Natural killer cell (primary cell): ENCODE results near the gene SNAP29. TPM values are rescaled to one million over a fixed set of nuclear protein-coding genes. Genes with fewer than 3 reads are reported as not detected.

Experiments used
- ATAC-seq, 3 donors: fragments of 150-1000 bp in 2 of 3; fragments of 200-7000 bp in 1 of 3; cut with Tn5 transposase; 1 replicate in 1 of 3; 2 replicates in 2 of 3; pipeline ENCODE4 v1.10.0; 2021; ENCODE audit warnings: mild to moderate bottlenecking in 2 of 3, moderate library complexity in 2 of 3
- DNase-seq, 2 donors: peaks; one replicate each; pipeline versions ENCODE4 v3.0.0 to v3.0.0-alpha.2; 2013 to 2021; ENCODE audit warnings: mixed read lengths in 1 of 2
- H3K27ac ChIP-seq: one replicate; pipeline ENCODE4 v1.5.1; 2013; ENCODE audit warnings: mild to moderate bottlenecking, low read length
- H3K27me3 ChIP-seq: one replicate; pipeline ENCODE4 v1.6.1; 2013; ENCODE audit warnings: low read length; ENCODE audit not compliant: control insufficient read depth, insufficient read depth
- H3K36me3 ChIP-seq: one replicate; pipeline ENCODE4 v1.6.1; 2013; ENCODE audit warnings: low read length; ENCODE audit not compliant: control insufficient read depth, insufficient read depth
- H3K4me1 ChIP-seq: one replicate; pipeline ENCODE4 v1.6.1; 2013; ENCODE audit warnings: low read length; ENCODE audit not compliant: control insufficient read depth, insufficient read depth
- H3K4me3 ChIP-seq: one replicate; pipeline ENCODE4 v1.5.1; 2013; ENCODE audit warnings: low read length
- H3K9me3 ChIP-seq: one replicate; pipeline ENCODE4 v1.6.1; 2013; ENCODE audit warnings: low read length; ENCODE audit not compliant: control insufficient read depth, insufficient read depth
- H3K27ac Mint-ChIP-seq, 2 donors: one replicate each; pipeline ENCODE4 v1.8.0; 2022; ENCODE audit warnings: mild to moderate bottlenecking in 2 of 2, mixed read lengths in 2 of 2, moderate library complexity in 1 of 2
- H3K27me3 Mint-ChIP-seq, 2 donors: one replicate each; pipeline ENCODE4 v1.8.0; 2022; ENCODE audit warnings: low read depth in 2 of 2, mixed read lengths in 2 of 2
- H3K36me3 Mint-ChIP-seq: one replicate; pipeline ENCODE4 v1.8.0; 2022; ENCODE audit warnings: mixed read lengths
- H3K4me1 Mint-ChIP-seq, 2 donors: one replicate each; pipeline ENCODE4 v1.8.0; 2022; ENCODE audit warnings: mixed read lengths in 2 of 2
- H3K4me3 Mint-ChIP-seq: one replicate; pipeline ENCODE4 v1.8.0; 2022; ENCODE audit warnings: mild to moderate bottlenecking, moderate library complexity, mixed read lengths
- H3K9me3 Mint-ChIP-seq, 2 donors: one replicate each; pipeline ENCODE4 v1.8.0; 2022; ENCODE audit warnings: mixed read lengths in 2 of 2
- CTCF ChIP-seq: fragments of 200-600 bp; IDR thresholded peaks from one replicate; pipeline ENCODE4 v1.8.0; 2022; ENCODE audit warnings: antibody characterized with exemption
- WGBS: methylation state at CpG from one replicate; pipeline ENCODE4 v1.1.7; 2013; ENCODE audit warnings: missing lambda C conversion rate; ENCODE audit not compliant: insufficient coverage; 5-methylcytosine and 5-hydroxymethylcytosine counted together
- intact Hi-C: fragments of 100-400 bp; cut with micrococcal nuclease; formaldehyde crosslinking; loops from one replicate; pipeline ENCODE4 v1.14.2; 2022
- total RNA-seq, 4 donors: library from RNA; stranded (reverse); fragments of 120-200 nt in 1 of 4; gene quantifications; one replicate each; pipeline versions ENCODE4 v1.2.3 to v1.2.4, GENCODE V29; 2013 to 2022

Gene SNAP29
- total RNA-seq, 3 donors from 2014 or later (not counting 1 experiment from before 2014, with no cell fraction given) = 35.1 to 40.3 (median 36.8) TPM

GRCh38 chr22:20865875-20866445 lies 7.2 kb downstream of the SNAP29 start:
- no peak for ATAC-seq
- Histone ChIP-seq H3K36me3 (peaks cover 13% of the 10 kb centered on the region), H3K27ac (peak overlapping the region; percentile 85), H3K27me3 (no peaks in the 10 kb centered on the region), H3K4me1 (peaks cover 67% of the 10 kb centered on the region), H3K9me3 (no peaks in the 10 kb centered on the region), H3K4me3 (no peak overlapping the region)
- Mint-ChIP-seq H3K4me1 (peaks cover 63% of the 10 kb centered on the region in 2 donors), H3K36me3 (no peaks in the 10 kb centered on the region), H3K4me3 (peak overlapping the region; percentile 79), H3K9me3 (no peaks in the 10 kb centered on the region), H3K27me3 (no peaks in the 10 kb centered on the region), H3K27ac (peak overlapping the region; percentile 92 to 96)
- intact Hi-C loops = no loop called here
- TF ChIP-seq CTCF = no peak
- whole genome bisulfite sequencing = 84% methylated on average over 8 of the region's 8 CpGs
- no peak for DNase-seq

GRCh38 chr22:20866736-20867135 lies 7.9 kb downstream of the SNAP29 start:
- intact Hi-C loops = no loop called here
- Histone ChIP-seq H3K36me3 (peaks cover 15% of the 10 kb centered on the region), H3K9me3 (no peaks in the 10 kb centered on the region), H3K27ac (peak overlapping the region; percentile 85), H3K4me1 (peaks cover 61% of the 10 kb centered on the region), H3K27me3 (no peaks in the 10 kb centered on the region), H3K4me3 (peak overlapping the region; percentile 1)
- Mint-ChIP-seq H3K36me3 (no peaks in the 10 kb centered on the region), H3K9me3 (no peaks in the 10 kb centered on the region), H3K27me3 (no peaks in the 10 kb centered on the region), H3K4me1 (peaks cover 61 to 63% of the 10 kb centered on the region in 2 donors), H3K27ac (peak overlapping the region; percentile 92 to 96), H3K4me3 (peak overlapping the region; percentile 79)
- 62% methylated on average over 5 of the region's 5 CpGs for WGBS
- DNase-seq = no peak
- no peak for ATAC-seq
- no peak for TF ChIP-seq CTCF

GRCh38 chr22:20867179-20868024 lies 8.6 kb downstream of the SNAP29 start:
- H3K27ac Mint-ChIP-seq = peak overlapping the region; percentile 92 to 96
- DNase-seq (peak; percentile 26 to 30), ATAC-seq (peak; percentile 93 to 96 (median 95))
- intact Hi-C loops = no loop called here
- H3K9me3 ChIP-seq = no peaks in the 10 kb centered on the region
- H3K4me1 ChIP-seq = peaks cover 54% of the 10 kb centered on the region
- WGBS = 33% methylated on average over 10 of the region's 11 CpGs
- no peaks in the 10 kb centered on the region for H3K36me3 Mint-ChIP-seq
- H3K27me3 Mint-ChIP-seq = no peaks in the 10 kb centered on the region
- peak overlapping the region; percentile 85 for H3K27ac ChIP-seq
- H3K4me1 Mint-ChIP-seq = peaks cover 55 to 56% of the 10 kb centered on the region in 2 donors
- peak overlapping the region; percentile 1 for H3K4me3 ChIP-seq
- peak overlapping the region; percentile 79 for H3K4me3 Mint-ChIP-seq
- no peak for TF ChIP-seq CTCF
- H3K9me3 Mint-ChIP-seq = no peaks in the 10 kb centered on the region
- no peaks in the 10 kb centered on the region for H3K27me3 ChIP-seq
- H3K36me3 ChIP-seq = peaks cover 18% of the 10 kb centered on the region
